HG02885 (cell line): ENCODE data around the gene GALNT2.

Source experiments
- ATAC-seq: cut with Tn5 transposase; IDR thresholded peaks from one replicate; pipeline ENCODE4 v1.9.1; 2021; ENCODE audit warnings: mild to moderate bottlenecking; ENCODE audit not compliant: unreplicated experiment, poor library complexity

GALNT2 gene

DNA sequence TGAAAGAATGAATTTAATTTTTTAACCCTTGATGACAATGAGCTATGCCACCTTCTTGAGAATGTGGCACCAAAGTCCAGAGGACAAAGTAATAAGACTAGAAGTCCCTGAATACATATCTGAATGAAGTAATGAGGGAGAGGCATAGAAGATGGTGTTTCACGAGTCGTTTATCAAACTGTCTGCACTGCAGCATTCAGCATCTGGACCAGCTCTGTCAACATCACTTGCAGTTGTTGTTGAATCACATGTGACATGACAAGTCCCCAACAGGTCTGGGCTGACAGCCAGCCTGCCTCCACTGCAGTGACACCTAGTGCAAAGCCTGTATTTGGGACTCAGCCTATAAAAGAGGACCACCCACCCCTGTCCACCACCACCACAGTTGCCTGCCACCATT lies 17.3 kb upstream of the GALNT2 start:
- no peak for ATAC-seq

DNA sequence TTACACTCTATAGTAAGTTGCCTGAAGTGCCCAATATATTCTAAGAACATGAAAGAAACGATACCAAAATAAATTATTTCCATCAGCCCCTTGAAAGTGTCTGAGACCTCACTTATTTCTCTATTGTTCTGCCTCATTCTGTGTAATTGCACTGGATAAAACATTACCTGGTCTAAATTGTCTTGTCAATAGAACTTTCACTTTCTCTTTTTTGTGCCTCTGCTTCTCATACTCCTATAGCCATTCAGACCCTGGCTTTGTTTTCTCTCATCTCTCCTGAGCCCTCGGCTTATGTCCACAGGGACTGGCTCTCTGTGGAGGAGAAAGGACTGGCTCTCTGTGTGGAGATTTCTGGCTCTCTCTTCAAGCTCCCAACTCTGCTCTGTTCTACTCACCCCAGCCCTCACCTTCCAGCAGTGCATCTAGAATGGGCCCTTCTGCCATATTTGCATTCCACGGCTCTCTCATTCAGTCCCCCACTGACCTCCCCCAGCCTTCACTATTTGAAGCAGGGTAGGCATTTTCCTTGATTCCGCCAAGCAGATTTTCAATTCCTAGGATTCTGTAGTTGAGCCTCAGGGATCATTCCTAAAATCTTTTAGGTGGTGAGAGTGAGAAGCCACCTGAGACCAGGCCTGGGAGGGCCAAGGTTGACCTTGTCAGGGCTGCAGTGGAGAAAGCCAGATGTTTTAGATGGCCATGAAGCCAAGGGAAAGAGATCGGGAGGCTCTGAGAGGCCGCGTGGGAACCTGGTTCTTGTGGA lies 15.9 kb upstream of the GALNT2 start:
- ATAC-seq, result no peak

DNA sequence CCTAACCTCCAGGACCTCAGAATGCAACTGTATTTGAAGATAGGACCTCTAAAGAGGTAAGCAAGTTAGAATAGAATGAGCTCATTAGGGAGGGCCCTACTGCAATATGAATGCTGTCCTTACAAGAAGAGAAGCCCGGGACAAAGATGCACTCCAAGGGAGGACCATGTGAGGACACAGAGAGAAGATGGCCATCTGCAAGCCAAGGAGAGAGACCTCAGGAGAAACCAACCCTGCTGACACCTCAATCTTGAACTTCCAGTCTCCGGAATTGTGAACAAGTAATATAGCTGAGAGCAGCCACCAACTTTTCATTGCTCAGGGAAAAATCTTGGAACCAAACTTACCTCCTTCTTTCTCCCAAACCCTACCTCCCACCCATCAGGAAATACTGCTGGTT lies 15.0 kb upstream of the GALNT2 start:
- no peak for ATAC-seq

DNA sequence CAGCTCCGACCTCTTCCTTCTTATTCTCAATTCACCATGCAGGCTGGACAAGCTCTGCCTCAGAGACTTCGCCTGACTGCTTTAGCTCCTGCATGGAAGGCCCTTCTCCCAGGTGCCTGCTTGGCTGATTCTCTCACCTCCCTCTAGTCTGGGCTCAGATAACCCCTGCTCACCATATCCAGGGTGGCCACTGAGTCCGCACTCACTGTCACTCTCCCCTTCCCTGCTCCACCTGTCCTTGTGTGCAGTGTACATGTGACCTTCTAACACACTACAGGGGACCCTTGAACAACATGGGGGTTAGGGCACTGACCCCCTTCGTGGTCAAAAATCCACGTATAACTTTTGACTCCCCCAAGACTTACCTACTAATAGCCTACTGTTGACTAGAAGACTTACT lies 14.4 kb upstream of the GALNT2 start:
- ATAC-seq, result no peak

DNA sequence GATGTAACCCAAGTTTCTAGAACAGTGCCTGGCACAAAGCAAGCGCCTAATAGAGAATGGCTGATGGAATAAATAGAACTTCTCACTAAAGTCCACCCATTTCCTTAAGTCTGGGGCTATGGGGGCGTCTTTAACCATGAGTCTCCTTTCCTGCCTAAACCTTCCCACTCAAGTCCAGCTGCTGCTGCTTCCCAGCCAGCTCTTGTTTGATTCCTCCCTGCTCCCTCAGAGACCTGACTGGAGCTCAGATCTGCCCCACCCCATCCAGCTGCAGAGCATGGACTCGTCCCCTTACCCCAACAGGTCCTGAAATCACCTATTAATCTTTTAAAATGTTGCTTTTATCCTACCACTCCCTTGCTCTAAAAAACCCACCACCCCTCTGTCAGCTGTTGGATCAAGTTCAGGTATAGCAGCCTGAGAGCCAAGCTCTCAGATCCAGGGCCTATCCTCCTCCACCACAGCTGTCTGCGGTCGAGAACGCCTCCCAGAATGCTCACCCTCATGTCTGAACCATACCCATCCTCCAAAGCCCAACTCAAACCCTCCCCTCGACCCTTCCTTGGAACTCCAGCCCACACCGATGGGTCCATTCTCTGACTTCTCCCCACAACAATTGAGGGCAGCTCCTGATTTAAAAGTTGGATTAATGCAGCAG lies 12.8 kb upstream of the GALNT2 start:
- ATAC-seq, result no peak

DNA sequence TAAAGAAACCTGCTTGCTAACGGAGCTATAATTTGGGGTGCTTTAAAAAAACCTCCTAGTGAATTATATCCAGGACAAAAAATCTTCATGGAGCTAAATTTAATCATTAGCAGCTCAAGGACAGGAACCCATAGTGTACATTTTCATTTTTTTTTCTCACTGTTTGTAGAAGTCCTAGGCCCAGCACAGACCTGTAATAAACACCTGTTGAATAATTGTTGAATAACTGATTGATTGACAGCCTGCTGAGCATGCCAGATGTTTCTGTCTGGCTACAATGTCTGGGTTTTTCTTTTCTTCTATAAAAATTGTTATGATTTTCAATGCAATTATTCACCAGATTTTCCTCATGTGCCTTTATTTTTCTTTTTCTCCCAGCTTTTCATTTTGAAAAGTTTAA lies 10.9 kb upstream of the GALNT2 start:
- ATAC-seq, result no peak

DNA sequence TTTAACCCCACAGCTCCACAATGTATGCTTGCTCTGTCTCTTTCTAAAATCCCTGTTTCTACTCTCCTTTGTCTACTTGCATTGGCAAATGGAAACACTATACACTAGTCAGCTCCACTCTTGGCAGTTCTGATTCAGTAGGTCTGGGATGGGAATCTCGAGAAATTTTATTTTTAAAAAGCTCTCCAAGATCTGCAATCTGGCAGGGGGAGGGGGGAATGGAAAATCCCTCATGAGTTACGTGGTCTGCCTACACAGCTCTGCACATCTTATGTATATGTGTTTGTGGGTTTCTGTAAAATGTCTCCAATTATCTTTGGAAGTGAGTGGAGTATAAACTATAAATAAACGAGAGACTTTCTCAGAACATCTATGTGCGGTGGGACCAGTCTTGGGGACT lies 9.9 kb upstream of the GALNT2 start:
- no peak for ATAC-seq

DNA sequence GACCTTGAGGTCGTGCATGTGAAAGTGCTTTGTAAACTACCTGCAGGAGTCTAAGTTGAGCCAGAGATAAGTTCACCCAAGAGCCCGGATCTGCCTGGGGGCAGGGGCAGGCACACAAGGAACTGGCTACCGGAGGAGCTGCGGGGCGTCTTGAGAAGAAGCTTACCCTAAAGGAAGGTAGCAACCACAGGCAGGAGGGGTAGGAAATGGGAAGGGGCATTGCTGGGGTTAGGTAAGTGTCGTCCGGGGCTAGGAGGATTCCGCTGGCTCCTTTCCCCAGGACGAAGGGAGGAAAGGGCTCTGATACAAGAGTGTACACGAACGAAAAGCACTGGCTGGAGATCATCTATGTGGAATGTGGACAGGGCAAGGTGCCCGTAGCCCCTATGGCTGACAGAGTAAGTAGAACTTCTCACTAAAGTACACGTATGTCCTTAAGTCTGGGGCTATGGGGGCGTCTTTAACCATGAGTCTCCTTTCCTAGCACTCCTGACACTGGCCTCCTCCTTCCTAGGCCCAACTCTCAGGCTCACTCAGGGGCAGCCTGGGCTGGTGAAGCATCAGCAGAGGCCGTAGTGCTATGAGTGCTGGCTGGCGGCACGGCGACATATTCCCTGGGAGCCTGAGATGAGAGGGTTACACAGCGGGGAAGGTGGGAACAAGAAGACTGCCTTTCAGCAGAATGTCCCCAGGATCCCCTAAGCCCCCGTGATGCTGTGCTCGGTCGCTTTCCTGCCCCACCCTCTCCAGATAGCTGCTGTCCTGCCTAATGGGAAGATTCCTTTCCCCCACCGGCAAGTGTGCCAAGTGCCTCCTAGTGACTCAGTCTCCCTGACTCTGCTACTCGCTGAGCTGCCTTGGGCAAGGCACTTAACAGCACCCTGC lies 9.1 kb upstream of the GALNT2 start:
- no peak for ATAC-seq

DNA sequence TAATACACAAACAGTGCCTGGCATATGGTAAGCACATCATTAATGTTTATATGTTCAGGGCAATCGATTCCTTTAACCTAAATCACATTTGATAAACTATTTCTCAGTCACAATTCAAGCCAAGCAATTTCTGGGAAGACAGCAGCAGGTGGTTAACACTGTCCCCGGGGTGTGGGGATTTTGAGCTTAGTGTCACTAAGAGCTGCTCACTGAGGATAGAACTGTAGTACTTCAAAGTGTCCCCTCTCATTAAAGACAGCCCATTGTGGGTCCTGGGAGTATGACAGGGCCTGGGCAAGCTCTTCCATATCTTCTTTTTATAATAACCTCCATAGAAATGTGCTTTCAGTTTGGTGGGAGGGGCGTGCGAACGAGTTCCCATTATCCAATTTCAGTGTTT lies 8.4 kb upstream of the GALNT2 start:
- no peak for ATAC-seq

DNA sequence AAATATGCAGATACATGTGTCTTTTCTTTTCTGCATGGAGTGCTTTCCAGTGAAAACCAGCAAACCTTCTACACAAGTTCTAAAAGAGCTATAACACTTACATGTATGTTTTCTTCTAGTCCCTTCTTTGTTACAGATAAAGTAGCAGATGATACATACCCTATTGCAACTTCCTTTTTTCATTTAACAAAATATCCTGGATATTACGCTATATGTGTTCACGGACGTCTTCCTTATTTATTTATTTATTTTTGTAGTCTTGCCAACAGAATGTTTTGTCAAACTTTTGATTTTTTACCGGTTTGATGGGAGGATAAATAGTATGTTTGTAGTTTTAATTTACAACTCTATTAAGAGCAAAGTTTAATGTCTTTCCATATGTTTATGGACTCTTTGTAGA lies 5.2 kb upstream of the GALNT2 start:
- ATAC-seq, result no peak

DNA sequence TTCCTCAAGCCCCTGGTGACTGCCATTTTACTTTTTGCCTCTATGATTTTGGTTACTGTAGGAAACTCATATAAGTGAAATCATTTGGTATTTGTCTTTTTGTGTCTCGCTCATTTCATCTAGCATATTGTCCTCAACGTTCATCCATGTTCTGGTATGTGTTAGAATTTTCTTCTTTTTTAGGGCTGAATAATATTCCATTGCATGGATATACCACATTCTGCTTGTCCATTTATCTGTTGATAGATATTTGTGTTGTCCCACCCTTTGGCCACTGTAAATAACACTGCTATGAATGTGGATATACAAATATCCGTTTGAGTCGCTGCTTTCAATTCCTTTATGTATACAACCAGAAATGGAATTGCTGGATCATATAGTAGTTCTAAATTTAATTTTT lies 4.5 kb upstream of the GALNT2 start:
- no peak for ATAC-seq

DNA sequence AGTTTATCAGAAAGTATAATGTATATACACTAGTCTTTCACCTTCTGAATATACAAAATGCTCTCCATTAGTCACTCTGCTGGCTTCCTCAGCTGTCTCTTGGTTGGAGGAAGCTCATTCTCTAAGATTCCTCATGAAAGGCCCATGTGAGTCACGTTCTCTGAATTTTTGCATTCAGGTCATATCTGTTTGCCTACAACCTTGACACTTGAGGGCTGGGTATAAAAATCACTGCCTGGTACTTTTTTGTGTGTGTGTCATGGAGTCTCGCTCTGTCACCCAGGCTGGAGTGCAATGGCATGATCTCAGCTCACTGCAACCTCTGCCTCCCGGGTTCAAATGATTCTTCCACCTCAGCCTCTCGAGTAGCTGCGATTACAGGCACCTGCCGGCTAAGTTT lies 2.8 kb upstream of the GALNT2 start:
- ATAC-seq, result no peak

DNA sequence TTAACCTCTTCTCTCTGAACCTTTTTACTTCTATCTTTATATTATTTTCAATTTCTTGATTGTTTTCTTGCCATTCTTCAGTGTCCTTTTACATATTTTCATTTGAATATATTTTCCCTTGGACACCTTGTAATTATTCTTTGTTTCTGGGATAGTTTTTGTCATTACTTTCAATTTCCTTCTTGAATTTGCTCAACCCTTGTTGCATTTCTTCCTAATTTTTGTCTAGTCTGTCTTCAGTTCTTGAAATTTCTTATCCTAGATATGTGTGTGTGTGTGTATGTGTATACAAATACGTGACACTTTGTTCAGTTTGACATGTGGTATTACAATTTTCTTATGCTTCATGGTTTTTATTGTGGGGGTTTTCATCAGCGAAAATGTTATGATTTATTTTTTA lies 1.9 kb upstream of the GALNT2 start:
- ATAC-seq, result no peak

DNA sequence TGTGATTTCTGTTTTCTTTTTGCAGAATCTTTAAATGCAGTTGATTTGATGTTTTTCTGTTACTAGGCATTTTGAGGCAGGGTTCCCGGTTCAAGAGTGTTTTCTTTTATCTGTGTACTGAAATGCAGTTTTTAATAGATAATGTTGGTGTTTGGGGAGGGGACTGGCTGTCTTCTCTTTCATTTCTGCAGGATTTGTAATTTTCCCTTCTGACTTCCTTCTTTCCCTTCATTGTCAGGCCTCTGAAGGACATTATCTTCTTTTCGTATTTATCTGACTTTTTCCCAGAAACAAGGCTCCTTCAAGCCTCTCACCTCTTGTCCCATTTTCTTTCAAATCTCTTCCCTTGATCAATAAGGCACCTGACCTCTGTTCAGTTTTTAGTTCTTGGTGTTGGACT lies 1.5 kb upstream of the GALNT2 start:
- no peak for ATAC-seq

DNA sequence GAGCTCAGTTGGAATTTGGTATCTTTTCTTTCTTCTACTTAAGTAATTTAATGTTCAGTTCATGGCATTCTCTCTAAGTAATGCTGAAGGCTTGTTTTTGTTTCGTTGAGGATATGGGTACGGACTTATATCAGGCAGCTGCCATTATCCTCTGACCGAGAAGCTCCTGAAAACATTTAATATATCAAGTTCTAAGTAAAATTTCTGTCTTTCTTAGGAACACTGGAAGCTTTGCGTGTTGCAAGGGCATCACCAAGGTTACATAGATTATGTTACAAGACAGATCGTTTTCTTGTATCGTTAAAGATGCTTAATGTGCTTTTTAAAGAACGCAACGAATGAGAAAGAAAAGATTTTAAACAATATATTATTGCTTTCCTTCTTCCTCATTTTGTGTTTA lies 1.0 kb upstream of the GALNT2 start:
- no peak for ATAC-seq

DNA sequence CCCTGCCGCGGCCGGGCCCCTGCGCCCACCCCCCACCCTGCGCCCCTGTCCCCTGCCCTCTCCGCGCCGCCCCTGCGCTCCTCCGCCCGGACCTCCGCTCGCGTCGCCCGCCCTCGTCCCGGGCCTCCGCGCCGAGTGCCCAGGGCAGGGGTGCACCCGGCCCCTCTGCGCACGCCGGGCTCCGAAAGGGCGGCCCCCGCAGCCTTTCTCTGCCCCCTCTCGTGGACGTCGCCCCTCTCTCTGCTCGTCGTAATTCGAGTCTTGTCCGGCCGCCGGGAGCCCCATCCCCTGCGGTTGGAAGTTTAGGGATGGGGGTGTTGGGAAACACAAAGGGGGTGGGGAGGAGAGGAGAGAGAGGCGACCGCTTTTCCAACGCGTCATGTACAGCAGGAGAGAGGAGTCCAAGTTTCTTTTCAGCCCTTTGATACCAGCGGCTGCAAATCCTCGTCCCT lies 407 bp downstream of the GALNT2 start:
- peak; percentile 25 for ATAC-seq

DNA sequence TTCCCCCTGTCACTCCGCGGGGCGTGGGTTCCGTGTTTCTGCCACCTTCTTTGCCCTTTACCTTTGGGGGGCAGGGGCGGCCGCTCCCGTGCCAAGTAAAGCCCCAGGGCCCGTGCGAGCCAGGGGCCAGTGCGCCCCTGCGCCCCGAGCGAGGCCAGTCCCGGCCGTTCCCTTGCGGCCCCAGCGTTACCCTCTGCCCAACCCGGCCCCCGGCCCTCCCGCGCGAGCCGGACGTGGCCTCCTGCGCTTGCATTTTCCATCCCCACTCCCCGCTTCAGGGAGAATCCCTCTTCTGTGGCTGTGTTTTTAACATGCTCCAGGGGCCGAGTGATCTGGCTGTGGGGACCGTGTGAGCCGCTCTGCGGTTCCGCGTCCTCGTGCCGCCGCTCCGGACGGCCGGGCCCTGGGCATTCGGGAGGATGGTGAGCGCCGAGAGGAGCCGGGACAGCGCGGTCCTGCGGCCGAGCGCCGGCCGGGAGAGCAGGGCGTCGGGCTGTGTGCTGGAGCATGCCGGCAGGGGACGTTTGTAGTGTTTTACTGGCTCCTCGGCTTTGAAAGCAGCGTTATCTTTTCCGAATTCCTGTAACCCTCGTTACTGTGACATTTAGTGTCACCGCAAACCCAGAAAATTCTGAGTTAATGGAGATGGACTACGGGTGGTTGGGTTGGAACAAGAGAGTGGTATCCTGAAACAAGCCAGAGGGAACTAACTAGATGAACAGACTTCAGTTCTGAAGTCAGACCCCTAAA lies 1.0 kb downstream of the GALNT2 start:
- ATAC-seq, result no peak

DNA sequence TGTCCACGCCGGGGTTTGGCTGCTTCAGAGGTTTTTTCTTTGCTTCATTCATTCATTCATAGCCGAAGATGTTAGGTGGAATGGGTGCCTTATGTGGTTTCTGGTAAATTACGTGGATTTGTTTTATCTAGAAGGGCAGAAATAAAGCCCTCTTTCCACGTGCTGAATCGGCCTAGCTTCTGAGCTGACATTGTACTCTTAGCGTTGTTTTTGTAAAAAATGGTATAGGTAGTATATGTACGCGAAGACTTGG lies 1.5 kb downstream of the GALNT2 start:
- ATAC-seq, result no peak

DNA sequence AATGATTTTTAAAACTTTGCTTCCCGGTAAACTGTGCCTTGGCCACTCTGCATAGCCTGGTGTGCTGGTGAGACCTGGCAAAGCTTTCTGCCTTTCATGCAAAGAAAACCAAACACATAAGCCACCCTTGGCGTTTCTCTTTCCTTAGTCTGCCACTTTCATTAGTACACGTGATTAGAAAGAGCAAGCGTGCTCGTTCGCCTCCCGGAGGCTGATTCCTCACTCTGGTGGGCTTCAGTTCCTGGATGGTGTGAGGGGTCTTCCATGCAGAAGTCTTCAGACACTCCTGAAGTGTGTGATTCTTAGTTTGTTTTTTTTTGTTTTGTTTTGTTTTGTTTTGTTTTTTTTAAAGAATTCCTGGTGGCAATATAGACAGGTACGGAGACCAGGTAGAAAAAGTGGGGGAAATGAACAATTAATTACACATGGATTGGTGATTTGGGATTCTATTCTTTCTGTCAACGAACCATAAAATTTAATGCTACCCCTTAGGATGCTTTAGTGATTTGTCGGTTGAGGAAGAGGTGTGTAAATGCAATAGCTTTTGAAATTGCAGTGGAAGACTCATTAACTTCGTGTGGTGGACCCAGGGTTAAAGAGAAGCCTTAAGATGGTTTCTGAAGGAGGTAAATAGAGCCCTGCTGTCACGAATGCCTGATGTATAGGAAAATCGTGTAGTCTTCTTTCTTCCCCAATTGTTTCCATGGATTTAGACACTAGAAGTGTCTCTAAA lies 2.1 kb downstream of the GALNT2 start:
- ATAC-seq, result no peak

DNA sequence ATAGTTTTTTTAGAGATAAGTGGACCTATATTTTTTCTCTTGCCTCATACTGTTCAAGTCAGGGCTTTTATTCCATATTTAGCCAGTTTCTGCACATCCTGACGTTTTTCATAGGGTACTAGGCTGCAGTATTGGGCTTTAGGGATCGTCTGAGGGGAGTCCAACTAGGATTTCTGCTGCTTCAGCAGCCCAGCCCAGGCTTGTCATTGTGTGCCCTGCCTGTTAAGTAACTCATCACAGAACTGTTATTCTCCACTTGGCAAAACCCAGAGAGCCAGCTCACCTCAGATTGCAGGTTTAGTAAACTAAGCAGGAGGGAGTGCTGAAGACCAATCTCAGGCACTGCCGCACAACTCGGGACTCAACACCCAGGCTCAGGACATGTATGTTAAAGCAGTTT lies 2.8 kb downstream of the GALNT2 start:
- no peak for ATAC-seq
